HEK293 (cell line): ENCODE results near the gene HHAT.
A peak's percentile ranks its signal among the peaks of the same experiment; 100 is the strongest.

Source experiments
- GLI2 ChIP-seq: fragments of 450-650 bp; formaldehyde crosslinking; IDR thresholded peaks from 2 replicates; pipeline ENCODE4; 2017; ENCODE audit warnings: missing biosample characterization, missing genetic modification characterization, low read depth, borderline replicate concordance
- GLIS1 ChIP-seq: fragments of 450-650 bp; formaldehyde crosslinking; IDR thresholded peaks from 2 replicates; pipeline ENCODE4 v1.5.1; 2016; ENCODE audit warnings: missing biosample characterization, missing genetic modification characterization
- IKZF3 ChIP-seq: fragments of 450-650 bp; IDR thresholded peaks from 2 replicates; pipeline ENCODE4 v1.5.0; 2018; ENCODE audit warnings: missing biosample characterization, mild to moderate bottlenecking, missing genetic modification characterization, moderate library complexity
- KLF16 ChIP-seq: fragments of 450-650 bp; formaldehyde crosslinking; IDR thresholded peaks from 2 replicates; pipeline ENCODE4 v1.5.1; 2017; ENCODE audit warnings: missing biosample characterization, missing genetic modification characterization
- SP2 ChIP-seq: fragments of 450-650 bp; formaldehyde crosslinking; IDR thresholded peaks from 2 replicates; pipeline ENCODE4 v1.5.1; 2016; ENCODE audit warnings: missing biosample characterization, missing genetic modification characterization
- SP3 ChIP-seq: fragments of 450-650 bp; formaldehyde crosslinking; IDR thresholded peaks from 2 replicates; pipeline ENCODE4 v1.5.1; 2016; ENCODE audit warnings: missing biosample characterization, missing genetic modification characterization
- TRIM28 ChIP-seq: IDR thresholded peaks from 2 replicates; pipeline ENCODE4 v1.6.1; 2011; ENCODE audit warnings: low read length, control low read depth, borderline replicate concordance
- ZFHX2 ChIP-seq: fragments of 450-650 bp; formaldehyde crosslinking; conservative IDR thresholded peaks from 2 replicates; pipeline ENCODE4 v1.5.1; 2016; ENCODE audit warnings: missing biosample characterization, missing genetic modification characterization
- ZFP3 ChIP-seq: fragments of 450-650 bp; formaldehyde crosslinking; IDR thresholded peaks from 2 replicates; pipeline ENCODE4 v1.5.1; 2016; ENCODE audit warnings: low read depth, missing biosample characterization, missing genetic modification characterization
- ZNF10 ChIP-seq: fragments of 450-650 bp; formaldehyde crosslinking; IDR thresholded peaks from 2 replicates; pipeline ENCODE4 v1.5.1; 2017; ENCODE audit warnings: missing biosample characterization, missing genetic modification characterization
- ZNF121 ChIP-seq: fragments of 450-650 bp; formaldehyde crosslinking; IDR thresholded peaks from 2 replicates; pipeline ENCODE4 v1.5.1; 2016; ENCODE audit warnings: missing biosample characterization, missing genetic modification characterization
- ZNF155 ChIP-seq: fragments of 450-650 bp; formaldehyde crosslinking; IDR thresholded peaks from 2 replicates; pipeline ENCODE4 v1.5.1; 2016; ENCODE audit warnings: missing biosample characterization, missing genetic modification characterization
- ZNF175 ChIP-seq: fragments of 450-650 bp; formaldehyde crosslinking; IDR thresholded peaks from 2 replicates; pipeline ENCODE4 v1.5.1; 2016; ENCODE audit warnings: missing biosample characterization, missing genetic modification characterization
- ZNF2 ChIP-seq: fragments of 450-650 bp; formaldehyde crosslinking; IDR thresholded peaks from 2 replicates; pipeline ENCODE4 v1.5.1; 2016; ENCODE audit warnings: missing biosample characterization, missing genetic modification characterization
- ZNF311 ChIP-seq: fragments of 450-650 bp; formaldehyde crosslinking; IDR thresholded peaks from 2 replicates; pipeline ENCODE4 v1.5.1; 2017; ENCODE audit warnings: missing biosample characterization, missing genetic modification characterization, borderline replicate concordance
- ZNF423 ChIP-seq: fragments of 450-650 bp; formaldehyde crosslinking; IDR thresholded peaks from 2 replicates; pipeline ENCODE4 v1.5.1; 2016; ENCODE audit warnings: missing biosample characterization, missing genetic modification characterization
- ZNF48 ChIP-seq: fragments of 450-650 bp; formaldehyde crosslinking; IDR thresholded peaks from 2 replicates; pipeline ENCODE4 v1.5.1; 2016; ENCODE audit warnings: missing biosample characterization, missing genetic modification characterization
- ZNF510 ChIP-seq: fragments of 450-650 bp; formaldehyde crosslinking; IDR thresholded peaks from 2 replicates; pipeline ENCODE4 v1.5.1; 2018; ENCODE audit warnings: mild to moderate bottlenecking, missing genetic modification characterization, missing biosample characterization; ENCODE audit not compliant: insufficient replicate concordance
- ZNF530 ChIP-seq: fragments of 450-650 bp; formaldehyde crosslinking; IDR thresholded peaks from 2 replicates; pipeline ENCODE4 v1.5.1; 2016; ENCODE audit warnings: low read depth, missing biosample characterization, missing genetic modification characterization
- ZNF561 ChIP-seq: fragments of 450-650 bp; IDR thresholded peaks from 2 replicates; pipeline ENCODE4 v1.5.1; 2018; ENCODE audit warnings: missing biosample characterization, missing genetic modification characterization, borderline replicate concordance
- ZNF571 ChIP-seq: fragments of 450-650 bp; formaldehyde crosslinking; IDR thresholded peaks from 2 replicates; pipeline ENCODE4 v1.5.0; 2017; ENCODE audit warnings: missing biosample characterization, missing genetic modification characterization
- ZNF791 ChIP-seq: fragments of 450-650 bp; formaldehyde crosslinking; IDR thresholded peaks from 2 replicates; pipeline ENCODE4 v1.5.1; 2016; ENCODE audit warnings: missing biosample characterization, missing genetic modification characterization
- ZNF792 ChIP-seq: fragments of 450-650 bp; formaldehyde crosslinking; IDR thresholded peaks from 2 replicates; pipeline ENCODE4 v1.5.1; 2016; ENCODE audit warnings: missing biosample characterization, missing genetic modification characterization
- TF ChIP-seq, protein P1 (sequence below): fragments of 450-650 bp; formaldehyde crosslinking; IDR thresholded peaks from 2 replicates; pipeline ENCODE4 v1.5.1; 2016; ENCODE audit warnings: missing biosample characterization, missing genetic modification characterization
- TF ChIP-seq, protein P2 (sequence below): fragments of 450-650 bp; formaldehyde crosslinking; IDR thresholded peaks from 2 replicates; pipeline ENCODE4 v1.5.1; 2016; ENCODE audit warnings: missing biosample characterization, missing genetic modification characterization
- TF ChIP-seq, protein P3 (sequence below): fragments of 450-650 bp; IDR thresholded peaks from 2 replicates; pipeline ENCODE4 v1.5.1; 2018; ENCODE audit warnings: missing biosample characterization, mild to moderate bottlenecking, missing genetic modification characterization
- TF ChIP-seq, protein P4 (sequence below): fragments of 450-650 bp; formaldehyde crosslinking; IDR thresholded peaks from 2 replicates; pipeline ENCODE4 v1.5.1; 2017; ENCODE audit warnings: missing biosample characterization, missing genetic modification characterization
- TF ChIP-seq, protein P5 (sequence below): fragments of 450-650 bp; formaldehyde crosslinking; IDR thresholded peaks from 2 replicates; pipeline ENCODE4 v1.5.1; 2016; ENCODE audit warnings: missing biosample characterization, missing genetic modification characterization

Gene HHAT

DNA sequence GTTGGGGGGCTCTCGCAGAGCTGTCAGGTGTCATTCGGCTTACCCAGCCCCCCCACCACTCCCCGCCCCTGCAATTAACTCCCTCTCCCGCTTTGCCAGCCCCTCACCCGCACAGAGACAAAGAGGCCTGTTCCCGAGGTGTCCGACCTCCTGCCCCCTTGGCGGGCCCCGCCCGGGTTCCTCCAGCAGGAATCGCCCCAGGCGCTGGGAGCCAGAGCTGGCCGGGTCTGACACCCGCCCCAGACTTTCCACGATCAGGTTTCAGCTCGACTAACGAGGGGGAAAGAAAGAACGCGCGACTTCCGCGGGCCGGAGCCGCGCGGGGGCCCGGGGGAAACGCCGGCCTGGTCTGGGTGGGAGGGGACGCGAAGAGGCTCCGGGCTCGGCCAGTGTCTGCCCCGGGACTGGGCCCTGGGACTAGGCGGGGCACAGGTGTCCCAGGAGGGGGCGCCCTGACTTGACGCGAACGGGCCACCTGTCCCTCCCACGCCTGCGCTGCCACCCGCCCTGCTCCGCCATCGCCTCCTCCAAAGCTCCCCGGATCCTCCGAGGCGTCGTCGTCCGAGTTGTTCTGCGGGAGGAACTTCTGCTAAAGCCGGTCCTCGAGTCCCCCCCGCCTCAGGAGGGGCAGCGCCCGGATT lies 36.4 kb upstream of the HHAT start (continued):
- no peak for TF ChIP-seq ZNF175
- peak; percentile 61 for TF ChIP-seq GLIS1 (tag by site-specific recombination)
- no peak for TF ChIP-seq ZNF530 (tag by site-specific recombination)
- 0 out of 2 replicates have a peak, but pooled peaks have one; percentile 26 for TF ChIP-seq ZNF2 (tag by site-specific recombination)
- TF ChIP-seq, protein P1, sequence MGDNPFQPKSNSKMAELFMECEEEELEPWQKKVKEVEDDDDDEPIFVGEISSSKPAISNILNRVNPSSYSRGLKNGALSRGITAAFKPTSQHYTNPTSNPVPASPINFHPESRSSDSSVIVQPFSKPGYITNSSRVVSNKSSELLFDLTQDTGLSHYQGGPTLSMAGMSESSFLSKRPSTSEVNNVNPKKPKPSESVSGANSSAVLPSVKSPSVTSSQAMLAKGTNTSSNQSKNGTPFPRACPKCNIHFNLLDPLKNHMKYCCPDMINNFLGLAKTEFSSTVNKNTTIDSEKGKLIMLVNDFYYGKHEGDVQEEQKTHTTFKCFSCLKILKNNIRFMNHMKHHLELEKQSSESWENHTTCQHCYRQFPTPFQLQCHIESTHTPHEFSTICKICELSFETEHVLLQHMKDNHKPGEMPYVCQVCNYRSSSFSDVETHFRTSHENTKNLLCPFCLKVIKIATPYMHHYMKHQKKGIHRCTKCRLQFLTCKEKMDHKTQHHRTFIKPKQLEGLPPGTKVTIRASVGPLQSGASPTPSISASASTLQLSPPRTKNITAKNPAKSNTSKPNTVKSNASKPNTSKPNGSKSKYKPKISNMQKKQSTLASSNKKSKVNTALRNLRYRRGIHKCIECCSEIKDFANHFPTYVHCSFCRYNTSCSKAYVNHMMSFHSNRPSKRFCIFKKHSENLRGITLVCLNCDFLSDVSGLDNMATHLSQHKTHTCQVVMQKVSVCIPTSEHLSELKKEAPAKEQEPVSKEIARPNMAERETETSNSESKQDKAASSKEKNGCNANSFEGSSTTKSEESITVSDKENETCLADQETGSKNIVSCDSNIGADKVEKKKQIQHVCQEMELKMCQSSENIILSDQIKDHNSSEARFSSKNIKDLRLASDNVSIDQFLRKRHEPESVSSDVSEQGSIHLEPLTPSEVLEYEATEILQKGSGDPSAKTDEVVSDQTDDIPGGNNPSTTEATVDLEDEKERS (tag by site-specific recombination): no peak
- peak; percentile 81 for TF ChIP-seq SP2 (tag by site-specific recombination)
- TF ChIP-seq GLI2 (tag by site-specific recombination): no peak
- TF ChIP-seq, protein P2, sequence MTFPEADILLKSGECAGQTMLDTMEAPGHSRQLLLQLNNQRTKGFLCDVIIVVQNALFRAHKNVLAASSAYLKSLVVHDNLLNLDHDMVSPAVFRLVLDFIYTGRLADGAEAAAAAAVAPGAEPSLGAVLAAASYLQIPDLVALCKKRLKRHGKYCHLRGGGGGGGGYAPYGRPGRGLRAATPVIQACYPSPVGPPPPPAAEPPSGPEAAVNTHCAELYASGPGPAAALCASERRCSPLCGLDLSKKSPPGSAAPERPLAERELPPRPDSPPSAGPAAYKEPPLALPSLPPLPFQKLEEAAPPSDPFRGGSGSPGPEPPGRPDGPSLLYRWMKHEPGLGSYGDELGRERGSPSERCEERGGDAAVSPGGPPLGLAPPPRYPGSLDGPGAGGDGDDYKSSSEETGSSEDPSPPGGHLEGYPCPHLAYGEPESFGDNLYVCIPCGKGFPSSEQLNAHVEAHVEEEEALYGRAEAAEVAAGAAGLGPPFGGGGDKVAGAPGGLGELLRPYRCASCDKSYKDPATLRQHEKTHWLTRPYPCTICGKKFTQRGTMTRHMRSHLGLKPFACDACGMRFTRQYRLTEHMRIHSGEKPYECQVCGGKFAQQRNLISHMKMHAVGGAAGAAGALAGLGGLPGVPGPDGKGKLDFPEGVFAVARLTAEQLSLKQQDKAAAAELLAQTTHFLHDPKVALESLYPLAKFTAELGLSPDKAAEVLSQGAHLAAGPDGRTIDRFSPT (tag by site-specific recombination): no peak; the same call in 1 of the 2 replicates
- no peak for TF ChIP-seq ZNF10 (tag by site-specific recombination)
- TF ChIP-seq ZNF791: no peak
- TF ChIP-seq, protein P3, sequence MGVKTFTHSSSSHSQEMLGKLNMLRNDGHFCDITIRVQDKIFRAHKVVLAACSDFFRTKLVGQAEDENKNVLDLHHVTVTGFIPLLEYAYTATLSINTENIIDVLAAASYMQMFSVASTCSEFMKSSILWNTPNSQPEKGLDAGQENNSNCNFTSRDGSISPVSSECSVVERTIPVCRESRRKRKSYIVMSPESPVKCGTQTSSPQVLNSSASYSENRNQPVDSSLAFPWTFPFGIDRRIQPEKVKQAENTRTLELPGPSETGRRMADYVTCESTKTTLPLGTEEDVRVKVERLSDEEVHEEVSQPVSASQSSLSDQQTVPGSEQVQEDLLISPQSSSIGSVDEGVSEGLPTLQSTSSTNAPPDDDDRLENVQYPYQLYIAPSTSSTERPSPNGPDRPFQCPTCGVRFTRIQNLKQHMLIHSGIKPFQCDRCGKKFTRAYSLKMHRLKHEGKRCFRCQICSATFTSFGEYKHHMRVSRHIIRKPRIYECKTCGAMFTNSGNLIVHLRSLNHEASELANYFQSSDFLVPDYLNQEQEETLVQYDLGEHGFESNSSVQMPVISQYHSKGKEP (tag by site-specific recombination): 0 out of 2 replicates have a peak, but pooled peaks have one; percentile 5
- no peak for TF ChIP-seq ZNF792 (tag by site-specific recombination)
- TF ChIP-seq ZFHX2 (tag by site-specific recombination): peak; percentile 87
- TF ChIP-seq ZNF561 (tag by site-specific recombination): peak; percentile 92; the same call in 1 of the 2 replicates
- TF ChIP-seq ZNF571 (tag by site-specific recombination): no peak
- TF ChIP-seq, protein P4, sequence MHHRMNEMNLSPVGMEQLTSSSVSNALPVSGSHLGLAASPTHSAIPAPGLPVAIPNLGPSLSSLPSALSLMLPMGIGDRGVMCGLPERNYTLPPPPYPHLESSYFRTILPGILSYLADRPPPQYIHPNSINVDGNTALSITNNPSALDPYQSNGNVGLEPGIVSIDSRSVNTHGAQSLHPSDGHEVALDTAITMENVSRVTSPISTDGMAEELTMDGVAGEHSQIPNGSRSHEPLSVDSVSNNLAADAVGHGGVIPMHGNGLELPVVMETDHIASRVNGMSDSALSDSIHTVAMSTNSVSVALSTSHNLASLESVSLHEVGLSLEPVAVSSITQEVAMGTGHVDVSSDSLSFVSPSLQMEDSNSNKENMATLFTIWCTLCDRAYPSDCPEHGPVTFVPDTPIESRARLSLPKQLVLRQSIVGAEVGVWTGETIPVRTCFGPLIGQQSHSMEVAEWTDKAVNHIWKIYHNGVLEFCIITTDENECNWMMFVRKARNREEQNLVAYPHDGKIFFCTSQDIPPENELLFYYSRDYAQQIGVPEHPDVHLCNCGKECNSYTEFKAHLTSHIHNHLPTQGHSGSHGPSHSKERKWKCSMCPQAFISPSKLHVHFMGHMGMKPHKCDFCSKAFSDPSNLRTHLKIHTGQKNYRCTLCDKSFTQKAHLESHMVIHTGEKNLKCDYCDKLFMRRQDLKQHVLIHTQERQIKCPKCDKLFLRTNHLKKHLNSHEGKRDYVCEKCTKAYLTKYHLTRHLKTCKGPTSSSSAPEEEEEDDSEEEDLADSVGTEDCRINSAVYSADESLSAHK (tag by site-specific recombination): no peak
- TF ChIP-seq ZNF155 (tag by site-specific recombination): no peak
- 0 out of 2 replicates have a peak, but pooled peaks have one; percentile 31 for TF ChIP-seq ZNF121 (tag by site-specific recombination)
- peak; percentile 80 for TF ChIP-seq KLF16 (tag by site-specific recombination)
- TF ChIP-seq IKZF3: peak; percentile 66; the same call in 1 of the 2 replicates
- no peak for TF ChIP-seq ZFP3
- no peak for TF ChIP-seq ZNF311
- 0 out of 2 replicates have a peak, but pooled peaks have one; percentile 66 for TF ChIP-seq ZNF423
- TF ChIP-seq, protein P5, sequence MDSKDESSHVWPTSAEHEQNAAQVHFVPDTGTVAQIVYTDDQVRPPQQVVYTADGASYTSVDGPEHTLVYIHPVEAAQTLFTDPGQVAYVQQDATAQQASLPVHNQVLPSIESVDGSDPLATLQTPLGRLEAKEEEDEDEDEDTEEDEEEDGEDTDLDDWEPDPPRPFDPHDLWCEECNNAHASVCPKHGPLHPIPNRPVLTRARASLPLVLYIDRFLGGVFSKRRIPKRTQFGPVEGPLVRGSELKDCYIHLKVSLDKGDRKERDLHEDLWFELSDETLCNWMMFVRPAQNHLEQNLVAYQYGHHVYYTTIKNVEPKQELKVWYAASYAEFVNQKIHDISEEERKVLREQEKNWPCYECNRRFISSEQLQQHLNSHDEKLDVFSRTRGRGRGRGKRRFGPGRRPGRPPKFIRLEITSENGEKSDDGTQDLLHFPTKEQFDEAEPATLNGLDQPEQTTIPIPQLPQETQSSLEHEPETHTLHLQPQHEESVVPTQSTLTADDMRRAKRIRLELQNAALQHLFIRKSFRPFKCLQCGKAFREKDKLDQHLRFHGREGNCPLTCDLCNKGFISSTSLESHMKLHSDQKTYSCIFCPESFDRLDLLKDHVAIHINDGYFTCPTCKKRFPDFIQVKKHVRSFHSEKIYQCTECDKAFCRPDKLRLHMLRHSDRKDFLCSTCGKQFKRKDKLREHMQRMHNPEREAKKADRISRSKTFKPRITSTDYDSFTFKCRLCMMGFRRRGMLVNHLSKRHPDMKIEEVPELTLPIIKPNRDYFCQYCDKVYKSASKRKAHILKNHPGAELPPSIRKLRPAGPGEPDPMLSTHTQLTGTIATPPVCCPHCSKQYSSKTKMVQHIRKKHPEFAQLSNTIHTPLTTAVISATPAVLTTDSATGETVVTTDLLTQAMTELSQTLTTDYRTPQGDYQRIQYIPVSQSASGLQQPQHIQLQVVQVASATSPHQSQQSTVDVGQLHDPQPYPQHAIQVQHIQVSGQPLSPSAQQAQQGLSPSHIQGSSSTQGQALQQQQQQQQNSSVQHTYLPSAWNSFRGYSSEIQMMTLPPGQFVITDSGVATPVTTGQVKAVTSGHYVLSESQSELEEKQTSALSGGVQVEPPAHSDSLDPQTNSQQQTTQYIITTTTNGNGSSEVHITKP: peak; percentile 80
- TF ChIP-seq ZNF510 (tag by site-specific recombination): no peak
- no peak for TF ChIP-seq ZNF48 (tag by site-specific recombination)
- peak; percentile 65 for TF ChIP-seq SP3 (tag by site-specific recombination)
- TF ChIP-seq TRIM28: no peak
